ENCODE measurements around the gene ERG. TPM values are rescaled to one million over a fixed set of nuclear protein-coding genes. Genes with fewer than 3 reads are reported as not detected.

ERG gene
- polyA plus RNA-seq, 1 experiment, result not detected

GRCh38 chr21:38443110-38443509 is 55.2 kb downstream of the ERG start:
- Histone ChIP-seq H3K9me3 (ENCODE audit: control insufficient read depth, insufficient read depth, low read length) (peaks cover 3% of the 10 kb centered on the region; the same call in 1 of the 2 replicates), H3K27me3 (ENCODE audit: control insufficient read depth, insufficient read depth, low read length) (peaks cover 7% of the 10 kb centered on the region), H3K27ac (ENCODE audit: low read depth, low read length) (no peak overlapping the region), H3K4me3 (ENCODE audit: low read depth, low read length) (no peak overlapping the region)
- ChIA-PET POLR2A (no interaction called here), CTCF (no interaction called here)
- no peak for DNase-seq (ENCODE audit: low read depth, low spot score)
- TF ChIP-seq CTCF (IDR thresholded peaks at IDR 0.05; ENCODE audit: low read depth, low read length), result no peak

- no peak overlapping the region for H3K4me3 ChIP-seq (ENCODE audit: low read depth, low read length)
- POLR2A ChIA-PET, result interaction anchor here (0.6 kb wide), 1 partner anchor 742 kb away, joined by 4 read pairs; no protein-coding TSS in a partner anchor
- no peak for DNase-seq (ENCODE audit: low read depth, low spot score)
- H3K27ac ChIP-seq (ENCODE audit: low read depth, low read length), result peak overlapping the region; percentile 47
- H3K27me3 ChIP-seq (ENCODE audit: control insufficient read depth, insufficient read depth, low read length), result peaks cover 4% of the 10 kb centered on the region
- CTCF ChIA-PET, result interaction anchor here (0.7 kb wide), 1 partner anchor 697 kb away, joined by 3 read pairs; no protein-coding TSS in a partner anchor
- H3K9me3 ChIP-seq (ENCODE audit: control insufficient read depth, insufficient read depth, low read length), result peaks cover 3% of the 10 kb centered on the region; the same call in 1 of the 2 replicates
- no peak for TF ChIP-seq CTCF (IDR thresholded peaks at IDR 0.05; ENCODE audit: low read depth, low read length)
Measured at GRCh38 chr21:38441153-38441552, 57.1 kb downstream of the ERG start.

GRCh38 chr21:38440746-38441145 is 57.5 kb downstream of the ERG start:
- TF ChIP-seq CTCF (IDR thresholded peaks at IDR 0.05; ENCODE audit: low read depth, low read length), result no peak
- Histone ChIP-seq H3K27ac (ENCODE audit: low read depth, low read length) (peak overlapping the region; percentile 47), H3K27me3 (ENCODE audit: control insufficient read depth, insufficient read depth, low read length) (peaks cover 4% of the 10 kb centered on the region), H3K9me3 (ENCODE audit: control insufficient read depth, insufficient read depth, low read length) (peaks cover 3% of the 10 kb centered on the region; the same call in 1 of the 2 replicates), H3K4me3 (ENCODE audit: low read depth, low read length) (no peak overlapping the region)
- POLR2A ChIA-PET, result interaction anchor here (0.6 kb wide), 1 partner anchor 743 kb away, joined by 4 read pairs; no protein-coding TSS in a partner anchor
- CTCF ChIA-PET, result interaction anchor here (0.7 kb wide), 1 partner anchor 697 kb away, joined by 3 read pairs; no protein-coding TSS in a partner anchor
- peak; percentile 39 for DNase-seq (ENCODE audit: low read depth, low spot score)

GRCh38 chr21:38439957-38440356 is 58.3 kb downstream of the ERG start:
- Histone ChIP-seq H3K4me3 (ENCODE audit: low read depth, low read length) (no peak overlapping the region), H3K9me3 (ENCODE audit: control insufficient read depth, insufficient read depth, low read length) (peaks cover 3% of the 10 kb centered on the region; the same call in 1 of the 2 replicates), H3K27ac (ENCODE audit: low read depth, low read length) (no peak overlapping the region), H3K27me3 (ENCODE audit: control insufficient read depth, insufficient read depth, low read length) (peaks cover 4% of the 10 kb centered on the region)
- DNase-seq (ENCODE audit: low read depth, low spot score), result no peak
- ChIA-PET POLR2A (no interaction called here), CTCF (no interaction called here)
- TF ChIP-seq CTCF (IDR thresholded peaks at IDR 0.05; ENCODE audit: low read depth, low read length), result no peak

GRCh38 chr21:38439426-38439825 is 58.9 kb downstream of the ERG start:
- CTCF ChIA-PET, result no interaction called here
- DNase-seq (ENCODE audit: low read depth, low spot score), result no peak

More at GRCh38 chr21:38439426-38439825, 58.9 kb downstream of the ERG start:
- H3K27me3 ChIP-seq (ENCODE audit: control insufficient read depth, insufficient read depth, low read length), result peaks cover 4% of the 10 kb centered on the region
- POLR2A ChIA-PET, result no interaction called here
- no peak for TF ChIP-seq CTCF (IDR thresholded peaks at IDR 0.05; ENCODE audit: low read depth, low read length)
- H3K4me3 ChIP-seq (ENCODE audit: low read depth, low read length), result no peak overlapping the region
- H3K27ac ChIP-seq (ENCODE audit: low read depth, low read length), result no peak overlapping the region
- peaks cover 3% of the 10 kb centered on the region; the same call in 1 of the 2 replicates for H3K9me3 ChIP-seq (ENCODE audit: control insufficient read depth, insufficient read depth, low read length)
